ENCODE results near the gene SLC9A7.

SLC9A7 gene

GRCh38 chrX:46630141-46630540 is 128.8 kb downstream of the SLC9A7 start:
- TF ChIP-seq CTCF (IDR thresholded peaks at IDR 0.05; ENCODE audit: low read depth, low read length, missing control alignments): no peak
- no peak overlapping the region for H3K4me3 ChIP-seq (replicated peaks; ENCODE audit: low read depth, low read length)
- no peak for DNase-seq (ENCODE audit: extremely low read depth, low read depth)

DNA sequence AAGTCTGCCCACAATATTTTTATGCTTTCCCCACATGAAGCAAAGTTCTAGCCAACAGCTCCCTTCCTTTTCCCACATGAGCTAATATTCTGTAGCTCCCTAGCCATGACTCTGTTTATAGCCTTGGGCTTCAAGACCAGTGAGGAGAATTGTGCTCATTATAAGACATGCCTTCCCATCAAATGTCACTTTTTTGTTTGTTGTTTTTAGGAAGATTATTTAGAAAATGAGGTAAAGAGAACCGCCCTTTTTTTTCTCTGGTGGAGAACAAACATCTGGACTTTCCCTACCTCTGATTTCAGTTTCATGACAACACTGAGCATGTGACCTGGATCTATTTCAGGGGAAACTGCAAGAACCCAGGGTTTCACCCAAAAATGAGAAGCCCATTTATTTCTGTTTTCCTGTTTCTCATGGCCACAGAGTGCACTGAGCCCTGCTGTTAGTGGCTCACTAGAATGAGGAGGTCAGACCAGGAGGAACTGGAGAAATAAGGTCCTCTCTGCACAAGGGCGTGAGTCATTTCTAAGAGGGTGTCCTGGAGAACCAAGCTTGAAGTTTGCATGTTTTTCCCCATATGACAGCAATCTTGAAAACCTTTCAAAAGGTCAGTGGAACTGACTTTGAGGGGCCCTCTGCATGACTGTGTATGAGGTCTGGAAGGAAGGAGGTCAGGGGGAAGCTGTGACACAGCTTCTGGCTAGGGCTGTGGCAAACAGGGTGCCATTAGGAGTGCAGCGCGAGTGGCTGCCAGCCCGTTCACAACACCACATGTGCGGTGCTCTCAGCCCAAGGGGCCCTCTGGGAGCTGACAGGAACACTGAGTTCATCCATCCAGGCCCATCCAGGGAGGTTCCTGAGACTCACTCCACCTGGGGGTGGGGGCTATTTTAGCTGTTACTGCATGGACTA is 130.2 kb downstream of the SLC9A7 start:
- no peak overlapping the region for H3K4me3 ChIP-seq (replicated peaks; ENCODE audit: low read depth, low read length)
- no peak for TF ChIP-seq CTCF (IDR thresholded peaks at IDR 0.05; ENCODE audit: low read depth, low read length, missing control alignments)
- no peak for DNase-seq (ENCODE audit: extremely low read depth, low read depth)

- DNase-seq (ENCODE audit: extremely low read depth, low read depth): no peak
- TF ChIP-seq CTCF (IDR thresholded peaks at IDR 0.05; ENCODE audit: low read depth, low read length, missing control alignments): no peak
Measured at GRCh38 chrX:46627711-46628419, 131.1 kb downstream of the SLC9A7 start.

GRCh38 chrX:46627062-46627461 is 131.9 kb downstream of the SLC9A7 start:
- no peak for TF ChIP-seq CTCF (IDR thresholded peaks at IDR 0.05; ENCODE audit: low read depth, low read length, missing control alignments)
- DNase-seq (ENCODE audit: extremely low read depth, low read depth): no peak
- no peak overlapping the region for H3K4me3 ChIP-seq (replicated peaks; ENCODE audit: low read depth, low read length)

More at GRCh38 chrX:46627711-46628419, 131.1 kb downstream of the SLC9A7 start:
- no peak overlapping the region for H3K4me3 ChIP-seq (replicated peaks; ENCODE audit: low read depth, low read length)

DNA sequence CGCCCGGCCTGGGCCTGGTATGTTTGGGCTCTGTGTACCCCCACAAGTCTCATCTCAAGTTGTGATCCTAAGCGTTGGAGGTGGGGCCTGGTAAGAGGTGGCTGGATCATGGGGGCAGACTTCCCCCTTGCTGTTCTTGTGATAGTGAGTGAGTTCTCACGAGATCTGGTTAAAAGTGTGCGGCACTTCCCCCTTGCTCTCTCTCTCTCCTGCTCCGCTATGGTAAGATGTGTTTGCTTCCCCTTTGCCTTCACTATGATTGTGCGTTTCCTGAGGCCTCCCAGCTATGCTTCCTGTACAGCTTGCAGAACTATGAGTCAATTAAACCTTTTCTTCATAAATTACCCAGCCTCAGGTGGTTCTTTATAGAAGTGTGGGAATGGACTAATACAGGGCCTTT is 132.4 kb downstream of the SLC9A7 start:
- no peak for DNase-seq (ENCODE audit: extremely low read depth, low read depth)
- H3K4me3 ChIP-seq (replicated peaks; ENCODE audit: low read depth, low read length): no peak overlapping the region
- TF ChIP-seq CTCF (IDR thresholded peaks at IDR 0.05; ENCODE audit: low read depth, low read length, missing control alignments): no peak

- no peak for TF ChIP-seq CTCF (IDR thresholded peaks at IDR 0.05; ENCODE audit: low read depth, low read length, missing control alignments)
- no peak for DNase-seq (ENCODE audit: extremely low read depth, low read depth)
- H3K4me3 ChIP-seq (replicated peaks; ENCODE audit: low read depth, low read length): no peak overlapping the region
Measured at GRCh38 chrX:46624090-46624786, 134.7 kb downstream of the SLC9A7 start.

Measured in HFF-Myc (cell line).